Measurements from ENCODE around the gene HDX.
"Not testable (repeated sequence)": the region's sequence is repeated elsewhere in the genome, so short reads cannot be mapped to it uniquely, and the experiment has no call there.

Gene HDX

GRCh38 chrX:84336646-84337045 lies 165.6 kb downstream of the HDX start:
- DNase-seq: no peak

GRCh38 chrX:84335121-84335520 lies 167.1 kb downstream of the HDX start:
- DNase-seq: no peak

- no peak for DNase-seq
These were observed 180.0 kb downstream of the HDX start for GRCh38 chrX:84322083-84322827.

- no peak for DNase-seq
These were observed 181.6 kb downstream of the HDX start for GRCh38 chrX:84320614-84321013.

- no peak for DNase-seq
These were observed 182.2 kb downstream of the HDX start for GRCh38 chrX:84320023-84320422.

GRCh38 chrX:84318661-84319060 lies 183.6 kb downstream of the HDX start:
- DNase-seq: no peak

- not testable (repeated sequence) for DNase-seq
These were observed 186.3 kb downstream of the HDX start for GRCh38 chrX:84315946-84316345.

Measured in activated CD4-positive, alpha-beta T cell treated with anti-CD3 and anti-CD28 coated beads for 48 hours (primary cell).